Endodermal cell (in vitro differentiated cells): ENCODE measurements around the gene SPATA31C1. TPM values are rescaled to one million over a fixed set of nuclear protein-coding genes. Genes with fewer than 3 reads are reported as not detected.

ENCODE experiments used
- DNase-seq: peaks from one replicate; pipeline ENCODE4 v3.0.0-alpha.2; 2017
- H3K27ac ChIP-seq: 2 replicates; pipeline ENCODE4 v1.5.1; 2013; ENCODE audit warnings: mild to moderate bottlenecking, low read depth, low read length, moderate library complexity
- H3K27me3 ChIP-seq: 2 replicates; pipeline ENCODE4 v1.6.1; 2013; ENCODE audit warnings: mild to moderate bottlenecking, low read length, moderate library complexity; ENCODE audit not compliant: insufficient read depth, control insufficient read depth, poor library complexity, severe bottlenecking
- H3K36me3 ChIP-seq: 2 replicates; pipeline ENCODE4 v1.7.0; 2013; ENCODE audit warnings: mild to moderate bottlenecking, low read length, moderate library complexity; ENCODE audit not compliant: control insufficient read depth, insufficient read depth
- H3K4me1 ChIP-seq: one replicate; pipeline ENCODE4 v1.7.0; 2013; ENCODE audit warnings: low read length; ENCODE audit not compliant: control insufficient read depth, insufficient read depth
- H3K4me3 ChIP-seq: 2 replicates; pipeline ENCODE4 v1.5.1; 2013; ENCODE audit warnings: mild to moderate bottlenecking, low read length, moderate library complexity
- H3K9ac ChIP-seq: 2 replicates; pipeline ENCODE4 v1.6.1; 2013; ENCODE audit warnings: mild to moderate bottlenecking, low read length, moderate library complexity; ENCODE audit not compliant: poor library complexity, severe bottlenecking; ENCODE audit errors: extremely low read depth
- H3K9me3 ChIP-seq: 2 replicates; pipeline ENCODE4 v1.6.1; 2013; ENCODE audit warnings: mild to moderate bottlenecking, low read length, moderate library complexity; ENCODE audit not compliant: control insufficient read depth
- H3K27ac Mint-ChIP-seq: 2 replicates; pipeline ENCODE4 v1.8.0; 2020; ENCODE audit warnings: mixed read lengths
- H3K27me3 Mint-ChIP-seq: 2 replicates; pipeline ENCODE4 v1.8.0; 2021; ENCODE audit warnings: mild to moderate bottlenecking, mixed read lengths; ENCODE audit not compliant: insufficient read depth
- H3K36me3 Mint-ChIP-seq: 2 replicates; pipeline ENCODE4 v1.8.0; 2020; ENCODE audit warnings: low read depth, mixed read lengths
- H3K4me1 Mint-ChIP-seq: 2 replicates; pipeline ENCODE4 v1.8.0; 2020; ENCODE audit warnings: mixed read lengths
- H3K4me3 Mint-ChIP-seq: 2 replicates; pipeline ENCODE4 v1.8.0; 2020; ENCODE audit warnings: mild to moderate bottlenecking, moderate library complexity, mixed read lengths
- H3K9me3 Mint-ChIP-seq: 2 replicates; pipeline ENCODE4 v1.8.0; 2020; ENCODE audit warnings: mild to moderate bottlenecking, mixed read lengths
- WGBS, 2 experiments: methylation state at CpG; one replicate each; pipeline versions ENCODE4 v1.1.5 to v1.1.7; 2013; ENCODE audit warnings: missing lambda C conversion rate in 2 of 2, mixed read lengths in 1 of 2; ENCODE audit not compliant: insufficient coverage in 1 of 2, insufficient read length in 1 of 2; 5-methylcytosine and 5-hydroxymethylcytosine counted together
- total RNA-seq, 2 donors: library from RNA; stranded (reverse); fragmentation: NEBNext Ultra II Directional in 1 of 2; extraction: Animal tissue kit (Norgen Biotek cat#: 25700) in 1 of 2; gene quantifications; 2 replicates in 1 of 2; 3 replicates in 1 of 2; pipeline ENCODE4 v1.2.1, GENCODE V29; 2021
- TF ChIP-seq, protein P1 (sequence below): fragments of 200-600 bp; sonication (generic); conservative IDR thresholded peaks from 2 replicates; pipeline ENCODE4 v1.5.0; 2021; ENCODE audit warnings: antibody characterized with exemption, mild to moderate bottlenecking

Gene SPATA31C1
- total RNA-seq, 2 donors from 2014 or later = 0.09 TPM; not detected in 1

DNA sequence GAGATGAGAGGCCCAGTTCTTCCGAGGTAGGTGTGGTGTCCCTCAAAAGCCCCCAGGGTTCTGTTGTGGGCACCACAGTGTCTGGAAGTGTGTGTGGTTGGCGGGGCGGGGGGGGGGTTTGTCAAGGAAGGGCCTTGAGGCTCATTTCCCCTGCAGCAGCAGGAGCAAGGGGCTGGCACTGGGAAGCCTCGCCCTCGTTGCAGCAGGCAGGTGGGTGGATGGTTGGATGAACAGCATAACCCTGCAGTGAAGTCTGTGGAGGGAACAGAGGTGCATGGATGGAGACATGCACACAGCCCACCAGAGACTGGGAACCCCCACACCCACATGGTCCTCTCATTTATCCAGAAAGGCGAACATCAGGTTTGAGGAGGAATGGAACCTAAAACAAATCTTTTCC, 37.1 kb upstream of the SPATA31C1 start:
- H3K27ac Mint-ChIP-seq = no peak overlapping the region
- H3K4me3 Mint-ChIP-seq = no peak overlapping the region
- H3K27ac ChIP-seq = no peak overlapping the region
- DNase-seq = peak; percentile 38
- H3K4me1 Mint-ChIP-seq = peaks cover 2% of the 10 kb centered on the region
- H3K27me3 ChIP-seq = no peaks in the 10 kb centered on the region
- H3K9me3 ChIP-seq = no peaks in the 10 kb centered on the region
- H3K27me3 Mint-ChIP-seq = no peaks in the 10 kb centered on the region
- H3K4me1 ChIP-seq = no peaks in the 10 kb centered on the region
- TF ChIP-seq, protein P1, sequence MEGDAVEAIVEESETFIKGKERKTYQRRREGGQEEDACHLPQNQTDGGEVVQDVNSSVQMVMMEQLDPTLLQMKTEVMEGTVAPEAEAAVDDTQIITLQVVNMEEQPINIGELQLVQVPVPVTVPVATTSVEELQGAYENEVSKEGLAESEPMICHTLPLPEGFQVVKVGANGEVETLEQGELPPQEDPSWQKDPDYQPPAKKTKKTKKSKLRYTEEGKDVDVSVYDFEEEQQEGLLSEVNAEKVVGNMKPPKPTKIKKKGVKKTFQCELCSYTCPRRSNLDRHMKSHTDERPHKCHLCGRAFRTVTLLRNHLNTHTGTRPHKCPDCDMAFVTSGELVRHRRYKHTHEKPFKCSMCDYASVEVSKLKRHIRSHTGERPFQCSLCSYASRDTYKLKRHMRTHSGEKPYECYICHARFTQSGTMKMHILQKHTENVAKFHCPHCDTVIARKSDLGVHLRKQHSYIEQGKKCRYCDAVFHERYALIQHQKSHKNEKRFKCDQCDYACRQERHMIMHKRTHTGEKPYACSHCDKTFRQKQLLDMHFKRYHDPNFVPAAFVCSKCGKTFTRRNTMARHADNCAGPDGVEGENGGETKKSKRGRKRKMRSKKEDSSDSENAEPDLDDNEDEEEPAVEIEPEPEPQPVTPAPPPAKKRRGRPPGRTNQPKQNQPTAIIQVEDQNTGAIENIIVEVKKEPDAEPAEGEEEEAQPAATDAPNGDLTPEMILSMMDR = no peak
- H3K36me3 Mint-ChIP-seq = no peaks in the 10 kb centered on the region
- no peaks in the 10 kb centered on the region for H3K36me3 ChIP-seq
- no peak overlapping the region for H3K4me3 ChIP-seq
- no peak overlapping the region for H3K9ac ChIP-seq
- 86% methylated on average over 6 of the region's 6 CpGs; no CpG with 5 or more reads in 1 of the 2 experiments for WGBS, 2 experiments
- H3K9me3 Mint-ChIP-seq = peaks cover 8% of the 10 kb centered on the region

DNA sequence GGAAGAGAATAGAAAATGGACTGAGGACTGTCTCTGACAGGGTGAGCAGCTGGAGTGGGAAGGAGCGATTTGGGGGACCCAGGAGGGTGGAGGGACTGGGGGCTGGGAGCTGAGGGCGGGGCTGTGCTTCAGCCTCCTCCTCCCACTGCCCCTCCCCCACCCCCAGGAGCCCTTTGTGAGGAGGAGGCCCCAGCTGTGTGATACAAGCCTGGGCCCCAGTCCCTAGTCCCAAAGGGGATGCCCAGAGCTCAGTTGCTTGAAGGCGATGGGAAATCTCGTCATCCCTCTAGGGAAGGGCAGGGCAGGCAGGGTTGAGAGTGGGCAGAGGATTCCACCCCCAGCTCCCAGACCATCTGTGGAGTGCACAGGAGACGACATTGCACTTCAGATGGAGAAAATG, 35.1 kb upstream of the SPATA31C1 start, which contains the start of gene SPATA31E1:
TSS of gene SPATA31E1 (plus strand) at position 251 of the 400 bp plus-strand sequence. CDS start at position 266, 15 bp downstream.
- Mint-ChIP-seq H3K4me3 (no peak within 1 kb of the TSS), H3K9me3 (peaks cover 5% of the 10 kb centered on the region), H3K27me3 (peaks cover 4% of the 10 kb centered on the region), H3K36me3 (no peaks in the 10 kb centered on the region), H3K27ac (no peak within 1 kb of the TSS), H3K4me1 (peaks cover 2% of the 10 kb centered on the region)
- DNase-seq = peak; percentile 55
- Histone ChIP-seq H3K9me3 (no peaks in the 10 kb centered on the region), H3K4me3 (no peak within 1 kb of the TSS), H3K27me3 (no peaks in the 10 kb centered on the region), H3K9ac (no peak within 1 kb of the TSS), H3K27ac (no peak within 1 kb of the TSS), H3K4me1 (no peaks in the 10 kb centered on the region), H3K36me3 (no peaks in the 10 kb centered on the region)
- TF ChIP-seq, protein P1 = no peak
- WGBS, 2 experiments = 73% methylated on average over 5 of the region's 5 CpGs; no CpG with 5 or more reads in 1 of the 2 experiments

GRCh38 chr9:87883274-87883673, 34.5 kb upstream of the SPATA31C1 start:
- Histone ChIP-seq H3K4me1 (no peaks in the 10 kb centered on the region), H3K36me3 (no peaks in the 10 kb centered on the region), H3K9ac (no peak overlapping the region), H3K4me3 (no peak overlapping the region), H3K9me3 (no peaks in the 10 kb centered on the region), H3K27ac (no peak overlapping the region), H3K27me3 (no peaks in the 10 kb centered on the region)
- TF ChIP-seq, protein P1 = no peak
- peaks cover 2% of the 10 kb centered on the region for H3K9me3 Mint-ChIP-seq
- H3K36me3 Mint-ChIP-seq = no peaks in the 10 kb centered on the region
- peaks cover 2% of the 10 kb centered on the region for H3K4me1 Mint-ChIP-seq
- H3K27ac Mint-ChIP-seq = no peak overlapping the region
- peaks cover 4% of the 10 kb centered on the region for H3K27me3 Mint-ChIP-seq
- no peak overlapping the region for H3K4me3 Mint-ChIP-seq
- 92% methylated on average over 6 of the region's 6 CpGs; no CpG with 5 or more reads in 1 of the 2 experiments for WGBS, 2 experiments
- peak; percentile 45 for DNase-seq
